HL-60/S4 treated with retinoic acid at 250 ng/mL for 4 days and 3 days (cell line): ENCODE results near the gene OTUD5.
"Not testable (repeated sequence)": the region's sequence is repeated elsewhere in the genome, so short reads cannot be mapped to it uniquely, and the experiment has no call there.

Experiments used
- in situ Hi-C: fragments of 300-500 bp; cut with MboI; formaldehyde crosslinking; loops from 2 replicates; pipeline ENCODE4 v1.7.0; 2022; ENCODE audit warnings: low sequenced_read_pairs

The OTUD5 gene, protein sequence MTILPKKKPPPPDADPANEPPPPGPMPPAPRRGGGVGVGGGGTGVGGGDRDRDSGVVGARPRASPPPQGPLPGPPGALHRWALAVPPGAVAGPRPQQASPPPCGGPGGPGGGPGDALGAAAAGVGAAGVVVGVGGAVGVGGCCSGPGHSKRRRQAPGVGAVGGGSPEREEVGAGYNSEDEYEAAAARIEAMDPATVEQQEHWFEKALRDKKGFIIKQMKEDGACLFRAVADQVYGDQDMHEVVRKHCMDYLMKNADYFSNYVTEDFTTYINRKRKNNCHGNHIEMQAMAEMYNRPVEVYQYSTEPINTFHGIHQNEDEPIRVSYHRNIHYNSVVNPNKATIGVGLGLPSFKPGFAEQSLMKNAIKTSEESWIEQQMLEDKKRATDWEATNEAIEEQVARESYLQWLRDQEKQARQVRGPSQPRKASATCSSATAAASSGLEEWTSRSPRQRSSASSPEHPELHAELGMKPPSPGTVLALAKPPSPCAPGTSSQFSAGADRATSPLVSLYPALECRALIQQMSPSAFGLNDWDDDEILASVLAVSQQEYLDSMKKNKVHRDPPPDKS

DNA sequence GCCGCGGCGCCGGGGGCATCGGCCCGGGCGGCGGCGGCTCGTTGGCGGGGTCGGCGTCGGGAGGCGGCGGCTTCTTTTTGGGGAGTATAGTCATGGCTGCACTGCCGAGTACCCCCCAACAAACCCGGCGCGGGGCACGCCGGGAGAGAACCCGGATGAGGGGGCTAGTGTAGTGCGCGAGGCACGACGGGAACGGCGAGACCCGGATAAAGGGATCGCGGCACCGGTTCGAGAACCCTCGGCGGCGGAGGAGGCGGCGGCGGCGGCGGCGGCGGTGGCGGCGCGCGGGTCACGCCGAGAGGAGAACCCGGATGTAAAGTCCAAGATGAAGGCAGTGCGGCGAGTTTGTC is at the start of gene OTUD5:
Gene OTUD5 (minus strand): TSS at position 131 of the 350 bp plus-strand sequence. CDS start 37 bp downstream, at position 94.
- in situ Hi-C loops: no loop called here

DNA sequence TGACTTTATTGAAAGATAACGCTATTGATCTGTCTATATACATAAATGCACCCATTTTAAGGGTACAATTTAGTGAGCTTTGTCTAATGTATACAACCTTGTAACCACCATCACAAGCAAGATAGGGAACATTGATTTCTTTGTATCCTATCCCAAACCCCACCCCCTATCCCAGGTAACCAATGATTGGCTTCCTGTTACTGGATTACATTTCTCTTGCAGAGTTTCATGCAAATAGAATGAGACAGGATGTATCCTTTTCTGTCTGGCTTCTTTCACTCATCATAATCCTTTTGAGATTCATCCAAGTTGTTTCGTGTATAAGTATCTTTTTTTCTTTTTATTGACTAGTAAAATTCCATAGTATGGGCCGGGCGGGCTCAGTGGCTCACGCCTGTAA is 46.3 kb upstream of the OTUD5 start:
- in situ Hi-C loops: no loop called here

DNA sequence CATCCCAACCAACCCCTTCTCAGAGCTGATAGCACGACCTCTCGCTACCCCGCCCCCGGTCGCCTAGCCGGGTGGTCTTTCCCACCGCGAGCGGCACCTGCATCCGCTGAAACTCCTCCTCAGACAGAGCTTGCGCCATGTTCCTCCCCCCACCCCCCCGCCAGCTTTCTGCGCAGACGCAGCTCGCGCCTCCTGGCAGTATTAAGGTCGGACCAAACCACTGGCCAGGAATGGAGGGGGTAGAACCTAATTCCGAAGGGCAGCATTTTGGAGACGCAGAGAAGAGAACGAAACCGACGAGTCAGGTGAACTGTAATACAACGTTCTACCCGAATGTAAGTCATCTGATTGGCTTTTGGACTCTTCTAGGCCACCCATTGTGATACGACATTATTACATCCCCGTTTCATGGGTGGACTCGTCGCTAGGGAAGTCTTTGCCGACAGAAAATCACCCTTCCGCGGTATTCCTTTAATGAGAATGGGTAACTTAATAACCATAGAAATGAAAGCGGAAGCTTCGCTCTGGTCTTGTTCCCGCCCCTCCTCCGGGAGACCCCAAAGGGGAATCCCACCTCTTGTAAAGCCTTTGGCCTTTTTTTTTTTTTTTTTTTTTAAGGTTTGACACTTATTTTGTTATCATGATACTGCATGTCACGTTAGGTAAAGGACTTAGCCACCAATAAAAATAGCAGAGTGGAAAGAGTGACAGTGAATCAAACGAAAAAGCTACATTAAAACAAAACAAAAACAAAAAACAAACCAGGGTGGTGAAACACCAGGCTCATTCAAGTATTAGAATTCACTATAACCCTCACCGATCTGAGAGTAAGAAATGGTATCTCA is 44.9 kb upstream of the OTUD5 start, which contains the start of gene GRIPAP1:
Gene GRIPAP1 (minus strand): TSS at position 174 of the 845 bp plus-strand sequence. CDS start 35 bp downstream, at position 139.
- in situ Hi-C loops: no loop called here

DNA sequence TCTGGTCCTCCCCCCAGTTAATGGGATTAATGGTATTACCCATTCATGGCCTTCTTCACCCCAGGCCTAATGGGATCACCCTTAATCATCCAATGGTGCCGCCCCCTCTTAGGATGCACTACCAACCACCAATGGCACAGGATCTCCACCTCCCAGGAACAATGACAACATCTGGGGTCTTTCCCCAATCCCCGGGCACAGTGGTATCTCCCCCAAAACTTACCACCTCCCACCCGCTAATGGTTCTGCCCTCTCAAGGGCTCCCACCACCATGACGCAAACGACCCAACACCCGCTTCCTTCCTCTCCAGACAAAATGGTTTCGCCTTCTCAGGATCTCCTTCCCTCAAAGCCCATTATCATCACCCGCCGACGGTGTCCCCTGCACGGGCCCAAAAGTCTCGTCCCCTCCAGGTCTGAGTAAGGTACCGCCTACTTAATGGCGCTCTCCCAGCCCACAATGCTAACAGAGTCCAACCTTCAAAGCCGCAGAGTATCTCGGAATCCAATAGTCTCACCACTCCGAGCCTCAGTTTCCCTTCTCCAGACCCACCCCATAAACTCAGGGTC is 44.2 kb upstream of the OTUD5 start:
- in situ Hi-C loops: no loop called here

DNA sequence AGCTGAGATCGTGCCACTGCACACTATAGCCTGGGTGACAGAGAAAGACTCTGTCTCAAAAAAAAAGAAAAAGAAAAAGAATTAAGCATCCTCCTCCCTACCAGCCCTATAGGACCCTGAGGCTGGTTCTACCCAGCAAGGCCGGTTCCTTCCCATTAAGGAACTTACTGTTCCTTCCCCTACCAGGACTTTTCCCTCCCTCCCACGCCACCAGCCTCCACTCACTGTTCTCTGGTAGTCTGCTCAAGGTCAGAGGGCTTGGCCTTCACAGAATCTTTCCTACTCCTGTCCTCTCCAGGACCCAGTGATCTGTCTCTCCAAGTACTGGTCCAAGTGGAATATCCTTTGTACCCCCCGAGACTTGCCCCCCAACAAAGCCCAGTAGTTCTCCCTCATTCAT is 43.2 kb upstream of the OTUD5 start:
- in situ Hi-C loops: no loop called here

DNA sequence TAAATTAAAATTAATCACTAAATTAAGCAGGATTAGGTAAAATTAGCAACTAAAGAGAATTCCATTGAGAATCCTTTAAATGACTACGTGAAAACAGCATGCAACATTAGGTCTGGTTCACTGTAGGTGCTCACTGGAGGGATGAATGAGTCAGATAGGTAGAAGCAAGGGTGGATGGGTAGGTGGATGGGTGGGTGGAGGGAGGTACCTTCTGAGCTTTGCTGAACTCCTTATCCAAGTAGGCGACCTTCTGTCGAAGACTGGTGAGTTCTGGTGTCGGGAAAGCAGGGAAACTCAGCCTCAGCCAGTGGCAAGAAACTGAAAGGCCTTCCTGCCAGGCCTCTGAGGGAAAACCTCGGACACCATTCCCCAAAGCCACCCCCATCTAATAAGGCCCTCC is 41.6 kb upstream of the OTUD5 start:
- in situ Hi-C loops: no loop called here

DNA sequence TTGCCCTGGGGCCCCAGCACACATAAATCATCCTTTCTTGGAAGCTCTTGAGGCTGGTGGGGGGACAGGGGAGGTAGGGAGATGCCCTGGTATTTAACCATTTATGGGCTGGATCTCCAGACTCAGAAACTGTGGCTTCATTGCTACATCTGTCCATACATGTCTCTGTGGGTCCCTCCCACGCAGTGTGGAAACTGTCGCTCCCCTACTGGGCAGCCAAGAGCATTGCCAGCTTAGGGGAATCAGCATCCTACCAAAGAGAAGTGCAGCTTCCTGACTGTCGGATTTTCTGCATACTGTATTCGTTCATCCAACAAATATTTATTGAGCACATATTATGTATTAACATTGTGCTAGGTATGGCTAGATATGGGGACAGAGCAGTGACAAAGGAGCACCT is 41.0 kb upstream of the OTUD5 start:
- in situ Hi-C loops: no loop called here

DNA sequence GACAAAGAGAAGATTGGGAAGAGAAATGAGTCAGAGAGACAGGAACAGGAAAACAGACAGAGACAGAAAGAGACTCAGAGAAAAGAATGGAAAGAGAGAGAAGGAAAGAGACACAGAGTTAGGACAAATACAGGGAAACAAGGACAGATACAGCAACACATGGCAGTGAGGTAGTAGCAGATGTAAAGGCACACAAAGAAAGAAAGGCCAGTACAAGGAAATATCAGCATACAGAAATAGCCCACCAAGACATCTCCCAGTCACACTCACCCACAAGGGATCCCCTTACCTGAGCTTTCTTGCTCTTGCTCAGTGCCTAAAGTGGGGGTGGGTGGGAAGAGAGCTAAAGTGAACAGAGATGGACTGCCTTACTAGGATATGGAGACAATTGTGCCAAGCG is 40.5 kb upstream of the OTUD5 start:
- in situ Hi-C loops: no loop called here

DNA sequence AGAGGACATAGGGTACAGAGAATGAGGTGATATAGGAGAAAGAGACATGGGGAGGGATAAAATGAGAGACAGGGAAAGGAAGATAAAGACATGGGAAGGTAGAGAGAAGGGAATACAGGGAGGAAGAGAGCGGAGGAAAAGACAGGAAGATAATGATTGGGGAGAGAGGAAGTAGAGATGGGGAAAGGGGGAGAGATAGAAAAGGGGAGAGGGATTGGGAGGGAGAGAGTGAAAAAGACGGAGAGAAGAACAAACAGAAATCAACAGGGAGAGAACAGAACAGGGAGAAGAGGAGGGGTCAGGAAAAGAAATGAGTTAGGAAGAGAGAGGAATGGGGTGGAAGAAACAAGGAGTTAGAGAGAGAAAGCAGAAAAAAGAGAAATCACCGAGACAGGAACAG is 40.0 kb upstream of the OTUD5 start:
- in situ Hi-C loops: no loop called here

DNA sequence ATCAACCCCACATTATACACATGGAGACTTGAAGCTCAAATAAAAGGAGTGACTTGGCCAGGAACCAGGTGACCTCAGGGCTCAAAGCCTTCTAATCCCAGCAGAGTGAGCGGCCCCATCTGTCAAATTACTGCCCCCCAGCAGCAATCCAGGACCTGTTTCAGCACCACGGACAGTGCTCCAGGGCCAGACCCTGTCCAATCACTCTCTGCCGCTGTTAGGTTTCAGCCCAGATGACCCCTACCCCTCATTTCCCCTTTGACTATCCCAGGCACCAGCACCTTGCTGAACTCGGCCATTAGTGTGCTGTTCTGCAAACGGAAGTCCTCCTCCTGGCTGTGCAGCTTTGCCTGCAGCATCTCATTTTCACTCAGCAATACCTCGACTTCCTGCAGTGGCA is 39.6 kb upstream of the OTUD5 start:
- in situ Hi-C loops: no loop called here

DNA sequence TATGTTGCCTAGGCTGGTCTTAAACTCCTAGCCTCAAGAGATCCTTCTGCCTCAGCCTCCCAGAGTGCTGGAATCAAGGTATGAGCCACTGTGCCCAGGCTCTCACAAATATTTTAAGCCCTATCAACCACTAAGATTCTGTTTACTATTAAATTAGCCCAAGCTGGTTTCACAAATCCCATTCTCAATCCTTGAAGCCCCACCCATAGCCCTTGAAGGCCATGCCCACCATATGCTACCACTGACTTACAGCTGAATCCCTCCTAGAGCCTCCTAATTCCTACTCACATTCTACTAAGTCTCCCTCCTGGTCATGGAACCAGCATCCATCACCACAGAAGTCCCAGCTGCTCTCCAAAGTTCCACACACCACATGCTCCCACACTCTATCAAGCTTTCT is 34.9 kb upstream of the OTUD5 start:
- in situ Hi-C loops: no loop called here

DNA sequence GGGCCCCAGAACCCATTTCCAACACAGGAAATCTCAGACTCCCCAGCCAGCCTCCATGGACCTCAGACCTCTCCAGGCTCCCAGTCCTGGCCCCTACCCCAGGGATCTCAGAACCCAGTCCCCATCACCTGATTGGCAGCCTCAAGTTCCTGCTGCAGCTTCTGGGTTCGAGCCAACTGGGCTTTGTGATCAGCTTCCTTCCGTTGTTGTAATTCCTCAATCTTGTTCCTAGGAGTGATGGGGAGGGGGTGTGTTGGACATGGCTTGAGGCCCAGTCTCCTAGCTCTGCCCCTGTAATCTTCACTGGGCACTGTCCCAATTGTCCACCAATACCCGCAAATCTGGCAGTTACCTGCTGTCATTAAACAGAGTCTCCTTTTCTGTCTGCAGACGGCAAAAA is 32.1 kb upstream of the OTUD5 start:
- in situ Hi-C loops: no loop called here

DNA sequence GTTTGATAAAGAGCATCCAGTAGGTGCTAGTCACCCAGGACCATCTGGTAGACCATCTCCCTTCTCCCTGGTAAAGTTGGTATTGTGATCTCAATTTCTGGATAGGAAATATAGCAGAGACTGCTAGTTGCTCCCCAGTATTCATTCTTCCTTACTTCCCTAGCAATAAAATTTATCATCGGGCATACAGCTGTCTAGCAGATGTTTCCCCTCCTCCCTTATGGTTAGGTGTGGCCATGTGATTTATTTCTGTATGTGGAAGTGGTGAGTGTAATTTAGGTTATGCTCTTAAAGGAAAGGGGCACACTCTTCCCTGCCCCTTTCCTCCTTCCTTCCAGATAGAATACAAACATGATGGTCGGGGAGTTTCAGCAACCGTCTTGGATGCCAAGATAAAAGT is 26.5 kb upstream of the OTUD5 start:
- in situ Hi-C loops: no loop called here

DNA sequence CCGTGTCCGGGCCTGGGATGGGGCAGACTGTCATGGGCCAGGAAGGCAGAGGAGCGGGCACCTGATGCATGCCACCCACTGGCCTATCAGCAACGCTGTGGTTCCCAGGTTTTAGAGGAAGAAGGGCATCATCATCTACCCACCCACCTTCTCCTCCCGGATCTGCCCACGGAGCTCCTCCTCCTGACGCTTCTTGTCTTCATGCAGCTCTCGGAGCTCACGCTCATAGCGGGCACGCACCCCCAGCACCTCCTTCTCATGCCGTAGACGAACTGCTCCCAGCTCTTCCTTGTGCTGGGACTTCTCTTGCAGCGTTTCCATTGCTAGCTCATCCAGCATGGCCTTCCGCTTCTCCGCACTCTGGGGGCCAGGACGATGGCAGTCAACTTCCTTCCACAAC is 25.7 kb upstream of the OTUD5 start:
- in situ Hi-C loops: no loop called here

DNA sequence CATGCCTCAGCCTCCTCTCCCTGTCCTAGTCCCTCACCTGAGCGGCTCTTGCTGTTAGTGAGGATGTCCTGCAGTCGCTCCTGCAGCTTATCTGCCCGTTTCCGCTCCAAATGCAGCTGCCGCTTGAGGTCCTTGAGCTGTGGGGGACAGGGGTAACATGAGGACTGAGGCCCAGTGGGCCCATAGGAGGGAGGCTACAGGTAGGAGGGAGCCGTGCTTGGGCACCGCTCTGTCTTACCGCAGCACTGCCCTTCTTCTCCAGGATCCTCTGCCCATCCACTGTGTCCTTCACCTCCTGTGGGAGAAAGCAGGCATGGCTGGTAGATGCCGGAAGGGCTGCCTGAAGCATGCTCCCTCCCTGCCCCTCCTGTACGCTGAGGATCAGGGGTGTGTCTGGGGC is 23.8 kb upstream of the OTUD5 start:
- in situ Hi-C loops: no loop called here

DNA sequence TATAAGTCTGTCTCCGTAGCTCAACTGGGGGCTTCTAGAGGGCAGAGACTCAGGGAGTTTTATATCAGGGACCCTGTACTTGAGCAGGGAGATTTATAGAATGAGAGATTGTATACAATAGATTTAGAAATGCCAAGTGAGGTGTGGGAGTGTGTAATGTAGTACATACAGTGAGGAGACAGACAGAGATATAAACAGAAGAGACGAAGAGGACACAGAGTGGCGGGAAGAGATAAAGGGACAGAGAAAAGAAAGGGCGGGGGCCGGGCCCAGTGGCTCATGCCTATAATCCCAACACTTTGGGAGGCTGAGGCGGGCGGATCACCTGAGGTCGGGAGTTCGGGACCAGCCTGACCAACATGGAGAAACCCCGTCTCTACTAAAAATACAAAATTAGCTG is 22.9 kb upstream of the OTUD5 start:
- in situ Hi-C loops: not testable (repeated sequence)

DNA sequence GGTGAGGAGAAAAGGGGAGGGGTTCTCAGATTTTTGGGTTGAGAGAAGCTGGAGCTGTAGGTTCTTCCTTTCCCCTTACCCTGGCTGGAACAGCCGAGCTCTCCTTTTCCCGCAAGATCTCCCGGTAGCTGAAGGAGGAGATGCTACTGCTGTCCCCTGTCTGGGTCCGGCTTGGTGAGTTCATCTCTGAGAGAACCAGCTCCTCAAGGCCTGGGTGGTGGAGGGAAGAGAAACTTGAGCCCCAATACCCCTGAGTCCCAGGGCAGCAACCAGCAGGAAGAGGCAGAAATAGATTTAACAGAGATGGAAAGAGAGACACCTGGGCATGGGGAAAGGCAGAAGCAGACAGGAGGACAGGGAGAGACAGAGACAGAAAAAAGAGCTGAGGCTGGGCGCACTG is 20.8 kb upstream of the OTUD5 start:
- in situ Hi-C loops: no loop called here

DNA sequence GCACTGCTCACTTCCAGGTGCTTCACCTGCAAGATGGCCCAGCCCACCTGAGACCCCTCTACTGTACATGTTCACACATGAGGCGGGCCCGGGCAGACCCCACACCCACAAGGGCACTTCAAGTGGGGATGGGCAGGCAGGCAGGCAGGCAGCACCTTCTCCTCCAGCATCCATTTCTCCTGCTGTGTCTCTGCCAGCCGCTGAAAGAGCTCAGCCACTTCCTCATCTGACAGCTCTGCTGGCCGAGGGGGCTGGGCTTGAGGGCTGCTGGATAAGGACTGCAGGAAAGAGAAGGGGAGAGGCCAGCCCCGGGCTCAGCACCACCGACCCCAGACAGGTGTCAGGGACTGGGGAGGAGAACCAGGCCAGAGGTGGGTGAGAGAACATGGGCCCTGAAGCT is 18.7 kb upstream of the OTUD5 start:
- in situ Hi-C loops: no loop called here

DNA sequence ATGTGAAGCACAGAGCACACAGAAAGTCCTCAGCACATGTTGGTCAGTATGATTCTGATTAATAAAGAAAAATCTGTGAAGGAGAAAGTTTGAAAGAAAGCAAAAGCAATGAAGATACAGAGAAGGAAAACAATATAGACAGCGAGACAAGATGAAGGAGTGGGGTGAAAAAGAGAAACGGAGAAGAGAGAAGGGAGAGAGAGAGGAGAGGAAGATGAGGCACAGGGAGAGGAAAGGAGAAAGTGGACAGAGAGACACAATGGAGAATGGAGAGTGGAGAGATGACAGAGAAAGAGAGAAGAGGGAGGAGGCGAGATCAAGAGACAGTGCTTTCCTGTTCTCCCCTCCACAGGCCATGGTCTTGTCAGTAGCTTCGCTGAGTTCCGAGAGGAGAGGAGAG is 18.1 kb upstream of the OTUD5 start:
- in situ Hi-C loops: no loop called here

DNA sequence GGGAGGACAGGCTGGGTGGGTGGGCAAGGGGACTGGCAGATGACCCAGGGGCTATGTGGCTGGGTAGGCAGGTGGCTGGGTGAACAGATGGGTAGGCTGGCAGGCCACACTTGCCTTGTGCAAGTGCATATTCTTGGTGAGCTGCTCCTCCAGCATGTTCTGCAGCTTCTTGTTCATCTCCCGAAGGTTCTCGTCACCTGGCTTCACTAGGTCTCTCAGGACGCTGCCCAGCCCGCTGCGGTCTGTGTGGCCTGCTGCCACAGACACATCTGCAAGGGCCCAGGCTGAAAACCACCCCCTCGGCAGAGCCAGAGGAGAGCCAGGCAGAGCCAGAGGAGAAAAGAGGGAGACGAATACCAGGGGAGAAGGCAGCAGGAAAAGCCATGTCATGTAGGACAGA is 17.6 kb upstream of the OTUD5 start:
- in situ Hi-C loops: no loop called here

DNA sequence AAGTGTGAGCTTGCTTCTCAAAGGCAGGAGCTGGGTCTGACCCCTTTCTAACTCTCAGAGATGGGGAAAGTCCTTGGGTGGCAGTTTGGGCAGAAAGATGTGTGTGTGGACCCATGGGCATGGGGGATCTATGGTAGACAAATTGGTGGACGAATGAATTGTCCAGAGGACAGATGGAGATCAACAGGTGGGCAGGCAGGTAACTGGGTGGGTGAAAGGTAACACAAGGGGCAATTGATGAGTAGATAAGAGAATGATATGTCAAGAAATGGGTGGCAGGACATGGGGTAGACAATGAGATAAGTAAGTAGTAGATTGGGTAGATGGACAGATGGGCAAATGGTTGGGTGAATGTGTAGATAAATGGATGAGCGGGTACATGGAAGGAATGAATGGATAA is 17.2 kb upstream of the OTUD5 start:
- in situ Hi-C loops: no loop called here

DNA sequence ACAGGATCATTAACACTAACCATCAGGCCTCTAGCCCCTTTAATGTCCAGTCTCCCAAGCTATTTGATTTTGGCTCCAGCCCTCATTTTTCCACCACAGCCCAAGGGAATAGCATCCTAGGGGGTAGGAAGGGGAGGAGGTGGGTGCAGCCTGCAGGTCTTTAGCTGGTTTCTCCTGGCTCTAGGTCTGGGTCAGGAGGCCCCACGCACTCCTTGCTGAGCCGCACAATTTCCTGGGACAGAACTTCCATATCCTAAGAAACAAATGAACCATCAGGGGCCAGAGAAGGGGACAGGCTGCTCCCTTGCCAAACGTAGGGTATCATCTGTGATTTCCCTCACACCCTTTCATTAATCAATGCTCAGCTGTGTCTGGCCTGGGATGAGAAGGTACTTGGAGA is 16.6 kb upstream of the OTUD5 start:
- in situ Hi-C loops: no loop called here
